Panc1 (cell line): ENCODE measurements around the gene DCBLD2.

Experiments
- CTCF ChIP-seq: fragments of 450-650 bp; IDR thresholded peaks from 2 replicates; pipeline ENCODE4 v1.5.1; 2017; ENCODE audit warnings: mild to moderate bottlenecking
- POLR2AphosphoS5 ChIP-seq: IDR thresholded peaks from 2 replicates; pipeline ENCODE4 v1.6.1; 2012; ENCODE audit warnings: mild to moderate bottlenecking, low read depth, low read length, moderate library complexity
- REST ChIP-seq, 2 experiments: IDR thresholded peaks; 2 replicates each; pipeline ENCODE4 v1.6.1; 2011 to 2012; ENCODE audit warnings: low read depth in 2 of 2, control low read depth in 1 of 2, low read length in 1 of 2, mild to moderate bottlenecking in 1 of 2, moderate library complexity in 1 of 2; ENCODE audit not compliant: insufficient read depth in 1 of 2
- TCF7L2 ChIP-seq: IDR thresholded peaks from 2 replicates; pipeline ENCODE4 v1.6.1; 2011; ENCODE audit warnings: mild to moderate bottlenecking, low read depth, low read length, inconsistent platforms

- no peak for TF ChIP-seq CTCF
- no peak for TF ChIP-seq POLR2AphosphoS5
- TF ChIP-seq TCF7L2 = no peak
- TF ChIP-seq REST (IDR thresholded peaks at IDR 0.05; ENCODE audit: insufficient read depth in 1 of 2, low read depth in 2 of 2, low read length in 1 of 2) = no peak
Measured at GRCh38 chr3:98782824-98783500, 118.5 kb downstream of the DCBLD2 start.
